PFSK-1 (cell line): ENCODE data around the gene NPHS1.

Experiments used
- FOXP2 ChIP-seq: optimal IDR thresholded peaks from 2 replicates; pipeline ENCODE3; 2011; ENCODE audit warnings: borderline replicate concordance, control low read depth, inconsistent platforms; ENCODE audit not compliant: insufficient read depth; ENCODE audit errors: extremely low read length, extremely low read depth
- POLR2AphosphoS5 ChIP-seq: IDR thresholded peaks from 2 replicates; pipeline ENCODE4 v1.6.1; 2012; ENCODE audit warnings: low read depth, mild to moderate bottlenecking, control low read depth, low read length, moderate library complexity
- REST ChIP-seq, 2 experiments: IDR thresholded peaks; 2 replicates each; pipeline versions ENCODE4 v1.6.1 to v1.8.0; 2011 to 2012; ENCODE audit warnings: low read depth in 2 of 2, low read length in 2 of 2, control low read depth in 1 of 2, inconsistent platforms in 1 of 2, mild to moderate bottlenecking in 1 of 2, moderate library complexity in 1 of 2; ENCODE audit not compliant: insufficient read depth in 1 of 2
- SIN3A ChIP-seq: IDR thresholded peaks from 2 replicates; pipeline ENCODE4 v1.6.1; 2012; ENCODE audit warnings: mild to moderate bottlenecking, low read length, moderate library complexity, borderline replicate concordance; ENCODE audit not compliant: insufficient read depth
- TAF1 ChIP-seq: IDR thresholded peaks from 2 replicates; pipeline ENCODE4 v1.6.1; 2012; ENCODE audit warnings: low read length, control low read depth, borderline replicate concordance; ENCODE audit not compliant: insufficient read depth

NPHS1 gene

DNA sequence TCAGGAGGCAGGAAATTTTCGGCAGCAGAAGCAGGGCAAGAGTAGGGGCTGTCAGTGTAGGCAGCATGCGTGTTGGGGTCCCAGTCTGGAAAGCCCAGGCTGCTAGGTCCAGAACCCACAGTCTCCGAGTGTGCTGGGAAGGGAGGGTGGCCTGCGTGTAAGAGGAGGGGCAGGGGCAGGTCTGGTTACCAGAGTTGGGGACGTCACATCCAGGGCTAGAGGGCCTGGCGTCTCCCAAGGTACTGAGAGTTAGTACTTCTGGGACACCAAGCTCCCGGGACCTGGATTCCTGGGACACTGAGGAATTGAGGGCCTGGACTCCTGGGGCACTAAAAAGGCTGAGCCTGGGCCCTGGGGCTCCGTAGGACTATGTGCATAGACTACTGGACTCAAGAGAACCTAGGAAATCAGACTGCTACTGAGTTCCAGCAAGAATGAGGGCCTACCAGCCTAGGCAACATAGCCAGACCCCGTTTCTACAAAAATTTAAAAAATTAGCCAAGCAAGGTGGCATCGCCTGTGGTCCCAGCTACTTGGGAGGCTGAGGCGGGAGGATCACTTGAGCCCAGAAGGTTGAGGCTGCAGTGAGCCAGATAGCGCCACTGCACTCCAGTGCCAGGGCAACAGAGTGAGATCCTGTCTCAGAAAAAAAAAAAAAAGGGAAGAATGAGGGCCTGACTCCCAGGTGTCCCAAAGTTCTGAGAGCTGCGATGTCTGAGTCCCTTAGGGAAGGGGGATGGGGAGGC is 45.6 kb upstream of the NPHS1 start:
- TF ChIP-seq REST (IDR thresholded peaks at IDR 0.05; ENCODE audit: insufficient read depth in 1 of 2, low read depth in 2 of 2, low read length in 2 of 2) (no peak), TAF1 (no peak), SIN3A (no peak), FOXP2 (no peak), POLR2AphosphoS5 (no peak)

DNA sequence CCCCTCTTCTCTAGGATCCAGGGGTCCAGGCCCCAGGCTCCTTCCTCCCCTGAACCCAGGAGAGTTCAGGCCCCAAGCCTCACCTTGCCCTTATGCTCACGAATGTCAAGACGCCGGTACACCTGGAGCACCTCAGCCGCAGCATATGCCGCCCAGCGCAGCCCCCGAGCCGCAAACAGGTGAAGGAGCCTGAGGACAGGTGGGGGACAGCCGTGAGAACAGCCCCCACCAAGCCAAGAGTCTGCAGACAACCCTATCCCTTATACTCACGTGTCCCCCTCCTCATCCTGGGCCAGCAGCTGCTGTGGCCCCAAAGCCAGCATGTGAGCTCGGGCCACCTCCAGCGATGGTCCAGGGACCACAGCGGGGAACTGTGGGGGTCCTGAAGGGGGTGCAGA is 44.3 kb upstream of the NPHS1 start:
- TF ChIP-seq SIN3A (no peak), REST (IDR thresholded peaks at IDR 0.05; ENCODE audit: insufficient read depth in 1 of 2, low read depth in 2 of 2, low read length in 2 of 2) (no peak), FOXP2 (no peak), POLR2AphosphoS5 (no peak), TAF1 (no peak)

DNA sequence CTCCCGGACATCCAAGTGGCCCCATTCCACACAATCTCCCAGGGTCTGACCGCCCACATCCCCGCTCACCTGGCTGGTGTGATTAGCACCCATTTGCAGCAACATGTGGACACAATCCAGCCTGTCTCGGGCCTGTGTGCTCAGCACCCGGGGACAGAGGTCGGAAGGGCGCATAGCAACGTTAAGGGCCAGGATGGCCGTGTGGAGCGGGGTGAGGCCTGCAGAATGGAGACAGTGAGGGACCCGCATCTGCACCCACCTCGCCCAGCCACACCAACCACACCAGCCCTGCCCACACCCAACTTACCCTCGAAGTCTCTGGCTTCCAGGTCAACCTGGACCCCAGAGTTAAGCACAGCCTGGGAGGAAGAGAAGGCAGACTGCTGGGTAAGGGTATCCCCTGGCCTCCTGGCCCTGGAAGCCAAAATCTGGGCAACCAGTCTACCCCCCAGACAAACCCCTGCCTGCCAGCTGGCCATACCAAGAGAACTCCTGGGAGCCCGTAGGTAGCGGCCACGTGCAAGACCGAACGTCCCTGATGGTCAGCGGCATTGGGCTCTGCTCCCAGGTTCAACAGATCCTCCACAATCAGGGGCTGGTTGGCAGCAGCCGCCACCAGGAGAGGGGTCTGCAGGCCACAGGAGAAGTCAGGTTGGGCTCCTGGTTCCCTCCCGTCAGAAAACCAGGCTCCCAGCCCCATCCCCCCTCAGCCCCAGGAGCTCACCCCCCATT is 43.8 kb upstream of the NPHS1 start:
- TF ChIP-seq SIN3A (no peak), POLR2AphosphoS5 (no peak), FOXP2 (no peak), REST (IDR thresholded peaks at IDR 0.05; ENCODE audit: insufficient read depth in 1 of 2, low read depth in 2 of 2, low read length in 2 of 2) (no peak), TAF1 (no peak)

DNA sequence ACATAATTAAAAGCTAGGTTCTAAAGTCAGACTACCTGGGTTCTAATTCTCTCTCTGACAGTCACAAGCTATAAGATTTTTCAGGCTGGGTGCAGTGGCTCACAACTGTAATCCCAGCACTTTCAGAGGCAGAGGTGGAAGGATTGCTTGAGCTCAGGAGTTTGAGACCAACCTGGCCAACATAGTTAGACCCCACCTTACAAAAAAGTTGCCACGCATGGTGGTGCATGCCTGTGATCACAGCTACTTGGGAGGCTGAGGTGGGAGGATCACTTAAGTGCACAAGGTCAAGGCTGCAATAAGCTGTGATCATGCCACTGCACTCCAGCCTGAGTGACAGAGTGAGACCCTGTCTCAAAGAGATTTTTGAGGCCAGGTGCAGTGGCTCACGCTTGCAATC is 42.0 kb upstream of the NPHS1 start:
- no peak for TF ChIP-seq FOXP2
- TF ChIP-seq POLR2AphosphoS5, result no peak

GRCh38 chr19:35890113-35890650 is 37.9 kb upstream of the NPHS1 start:
- TF ChIP-seq SIN3A (no peak), REST (IDR thresholded peaks at IDR 0.05; ENCODE audit: insufficient read depth in 1 of 2, low read depth in 2 of 2, low read length in 2 of 2) (no peak), TAF1 (no peak), POLR2AphosphoS5 (no peak), FOXP2 (no peak)
